HG03558 (cell line): ENCODE measurements around the gene XRCC4.
"Not testable (repeated sequence)": the region's sequence is repeated elsewhere in the genome, so short reads cannot be mapped to it uniquely, and the experiment has no call there.

ENCODE experiments used
- ATAC-seq: cut with Tn5 transposase; IDR thresholded peaks from one replicate; pipeline ENCODE4 v1.9.1; 2021; ENCODE audit warnings: moderate number of reproducible peaks; ENCODE audit not compliant: unreplicated experiment; ENCODE audit errors: extremely low read depth

The XRCC4 gene

DNA sequence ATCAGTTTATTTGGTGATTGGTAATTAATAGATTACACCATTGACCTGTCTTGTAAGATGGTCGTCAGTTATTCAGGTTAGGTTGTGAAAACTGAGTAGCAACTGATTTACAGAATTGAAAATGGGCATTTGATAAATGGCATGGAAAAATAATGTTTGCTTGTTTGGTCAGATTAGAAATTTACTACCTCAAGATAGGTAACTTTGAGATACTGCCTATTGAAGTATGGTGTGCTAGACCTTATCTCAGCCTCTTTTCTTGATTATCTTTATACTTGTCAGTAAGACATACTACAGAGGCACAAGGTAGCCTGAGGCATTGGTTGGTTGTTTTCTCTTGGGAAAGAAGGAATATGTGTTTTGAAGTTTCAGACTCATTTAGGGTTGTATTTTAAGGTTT lies 174.5 kb downstream of the XRCC4 start:
- no peak for ATAC-seq

DNA sequence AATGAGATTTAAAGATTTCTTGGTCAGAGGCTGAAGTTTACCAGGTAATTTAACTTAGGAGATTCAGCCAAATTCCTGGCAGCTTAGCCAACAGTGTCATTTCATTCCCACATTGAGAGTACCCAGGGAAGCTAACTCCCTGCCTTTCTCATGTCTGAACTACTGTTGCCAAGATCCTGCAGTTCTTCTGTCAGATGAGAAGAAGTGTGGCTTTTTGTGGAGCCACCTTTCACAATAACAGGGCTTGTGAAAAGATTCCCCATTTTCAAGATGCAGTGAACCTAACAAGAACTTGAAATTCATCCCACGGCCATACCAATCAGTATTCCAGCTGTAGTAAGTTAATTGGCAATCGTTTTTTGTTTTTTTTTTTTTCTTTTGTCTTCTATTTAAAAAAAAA lies 176.4 kb downstream of the XRCC4 start:
- ATAC-seq: no peak

DNA sequence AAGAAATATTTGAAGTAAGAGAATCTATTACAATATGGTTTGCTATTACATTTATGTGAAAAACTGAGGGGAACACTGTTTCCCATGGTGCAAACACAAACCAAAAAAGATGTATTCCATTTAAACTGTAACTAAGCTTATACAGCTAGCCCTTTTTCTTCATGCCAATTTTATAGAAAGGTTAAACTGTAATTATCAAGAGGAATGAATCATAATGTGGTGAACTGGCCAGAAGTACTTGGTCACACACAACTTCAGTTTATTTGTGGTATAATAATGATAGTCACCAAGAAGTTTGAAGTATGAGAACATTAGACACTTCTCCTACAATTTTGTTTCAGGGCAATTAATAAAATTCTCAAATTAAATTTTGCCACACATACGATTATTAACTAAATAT lies 177.9 kb downstream of the XRCC4 start:
- no peak for ATAC-seq

GRCh38 chr5:83256091-83256780 lies 178.9 kb downstream of the XRCC4 start:
- no peak for ATAC-seq

DNA sequence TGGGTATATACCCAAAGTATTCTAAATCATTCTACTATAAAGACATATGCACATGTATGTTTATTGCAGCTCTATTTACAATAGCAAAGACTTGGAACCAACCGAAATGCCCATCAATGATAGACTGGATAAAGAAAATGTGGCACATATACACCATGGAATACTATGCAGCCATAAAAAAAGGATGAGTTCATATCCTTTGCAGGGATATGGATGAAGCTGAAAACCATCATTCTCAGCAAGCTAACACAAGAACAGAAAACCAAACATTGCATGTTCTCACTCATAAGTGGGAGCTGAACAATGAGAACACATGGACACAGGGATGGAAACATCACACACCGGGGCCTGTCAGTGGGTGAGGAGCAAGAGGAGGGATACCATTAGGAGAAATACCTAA lies 180.3 kb downstream of the XRCC4 start:
- ATAC-seq: not testable (repeated sequence)

DNA sequence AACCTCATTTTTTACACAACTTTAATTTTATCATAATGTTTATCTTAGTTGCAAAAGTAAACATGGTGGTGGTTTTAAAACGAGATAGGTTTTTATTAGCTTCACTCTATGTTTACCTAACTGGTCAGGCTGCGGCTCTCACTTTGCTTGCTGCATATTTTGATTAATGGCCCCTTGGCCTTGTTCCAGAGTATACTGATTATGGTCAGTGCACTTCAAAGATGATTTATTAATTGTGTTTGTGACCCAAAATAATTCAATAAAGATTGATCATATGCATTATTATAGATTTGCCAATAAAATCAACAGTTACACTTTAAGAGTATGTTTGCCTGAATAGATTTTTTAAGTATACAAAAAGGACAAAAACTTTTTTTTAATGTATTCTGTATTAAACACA lies 188.0 kb downstream of the XRCC4 start:
- ATAC-seq: no peak

GRCh38 chr5:83270311-83270710 lies 193.0 kb downstream of the XRCC4 start:
- no peak for ATAC-seq

DNA sequence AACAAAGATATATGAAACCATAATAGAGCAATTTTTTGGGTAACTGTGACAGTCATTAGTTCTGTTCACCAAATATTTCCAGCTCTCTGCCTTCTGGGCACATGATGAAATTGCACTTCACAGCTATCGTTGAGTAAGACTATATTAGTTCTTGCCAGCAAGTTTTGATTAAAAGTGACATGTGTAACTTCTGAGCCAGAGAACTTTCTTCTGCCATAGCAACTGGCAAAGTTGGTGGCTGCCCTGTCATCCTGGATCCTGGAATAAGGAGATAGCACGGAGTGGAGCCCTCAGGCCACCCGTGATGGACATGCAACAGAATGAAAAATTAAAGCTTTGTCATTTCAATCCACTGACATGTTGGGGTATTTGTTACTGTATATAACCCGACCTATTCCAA lies 199.8 kb downstream of the XRCC4 start:
- ATAC-seq: no peak

- peak; percentile 60 for ATAC-seq
These were observed 200.6 kb downstream of the XRCC4 start for GRCh38 chr5:83277953-83278352.

DNA sequence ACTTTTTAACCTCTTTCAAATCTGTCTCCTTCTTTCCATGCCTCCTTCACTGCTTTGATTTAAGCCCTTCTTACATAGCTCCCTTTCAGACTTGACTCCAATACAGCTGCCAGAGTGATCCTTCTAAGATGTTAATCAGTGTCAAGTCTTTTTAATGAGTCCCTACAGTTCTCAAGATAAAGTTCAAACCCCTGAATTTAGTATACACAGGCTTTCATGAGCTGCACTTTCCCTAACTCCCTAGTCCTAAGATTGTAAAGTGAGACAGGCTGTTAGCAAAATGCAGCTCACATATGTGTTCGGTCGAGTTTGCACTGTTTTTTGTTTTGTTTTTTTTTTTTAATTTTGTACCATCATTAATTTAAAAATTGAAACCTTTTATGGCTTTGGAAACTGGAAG lies 203.8 kb downstream of the XRCC4 start:
- ATAC-seq: no peak

GRCh38 chr5:83281658-83282057 lies 204.3 kb downstream of the XRCC4 start:
- ATAC-seq: no peak

- no peak for ATAC-seq
These were observed 206.4 kb downstream of the XRCC4 start for GRCh38 chr5:83283761-83284160.

DNA sequence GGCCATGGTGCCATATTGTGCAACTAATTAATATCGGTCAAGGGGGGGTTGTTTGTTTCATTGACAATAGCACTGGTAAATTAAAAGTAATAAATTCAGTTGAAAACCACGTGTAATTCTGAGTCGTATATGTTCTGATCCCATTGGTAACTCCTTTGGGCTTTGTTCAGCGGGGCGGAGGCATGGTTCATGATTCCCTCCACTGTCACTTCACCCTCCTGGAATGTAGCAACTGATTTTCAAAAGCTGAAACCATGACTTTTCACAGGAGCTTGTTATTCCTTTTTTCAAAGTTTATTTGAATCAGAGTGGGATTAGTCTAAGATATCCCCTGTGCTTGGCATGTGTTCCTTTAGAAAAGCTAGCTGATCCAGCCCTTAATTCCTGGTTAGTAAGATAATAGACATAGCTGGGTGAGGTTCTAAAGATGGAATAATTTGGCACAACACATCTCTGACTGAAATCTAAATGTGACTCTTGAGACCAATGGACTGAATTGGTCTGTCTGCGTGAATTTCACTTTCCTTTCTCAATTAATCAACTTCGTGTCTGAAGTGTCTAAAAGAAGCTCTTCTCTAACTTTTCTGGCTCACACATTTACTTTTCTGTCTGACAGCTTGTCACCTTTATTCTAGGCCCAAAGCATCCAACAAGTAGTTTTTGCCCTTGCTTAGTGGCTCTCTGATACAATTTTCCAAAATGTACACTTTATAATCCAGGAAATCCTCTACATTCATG lies 208.5 kb downstream of the XRCC4 start:
- no peak for ATAC-seq

GRCh38 chr5:83294246-83294645 lies 216.9 kb downstream of the XRCC4 start:
- ATAC-seq: no peak

DNA sequence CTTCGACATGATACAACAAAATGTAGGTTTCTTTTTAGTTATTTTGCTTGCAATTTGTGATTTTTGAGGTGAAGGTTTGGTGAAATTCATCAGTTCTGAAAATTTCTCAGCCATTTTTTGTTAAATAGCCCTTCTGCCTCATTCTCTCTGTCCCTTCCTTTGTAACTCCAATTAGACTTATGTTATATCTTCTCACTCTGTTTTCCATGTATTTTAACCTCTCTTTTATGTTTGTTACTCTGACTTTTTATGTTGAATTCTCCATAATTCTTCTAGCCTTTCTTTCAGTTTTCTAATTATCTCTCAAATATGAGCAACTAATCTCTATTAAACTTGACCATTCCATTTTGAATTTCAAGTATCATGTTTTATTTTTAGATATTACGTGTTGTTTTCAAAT lies 222.0 kb downstream of the XRCC4 start:
- no peak for ATAC-seq

- peak; percentile 94 for ATAC-seq
These were observed 229.4 kb downstream of the XRCC4 start for GRCh38 chr5:83306572-83307241.

DNA sequence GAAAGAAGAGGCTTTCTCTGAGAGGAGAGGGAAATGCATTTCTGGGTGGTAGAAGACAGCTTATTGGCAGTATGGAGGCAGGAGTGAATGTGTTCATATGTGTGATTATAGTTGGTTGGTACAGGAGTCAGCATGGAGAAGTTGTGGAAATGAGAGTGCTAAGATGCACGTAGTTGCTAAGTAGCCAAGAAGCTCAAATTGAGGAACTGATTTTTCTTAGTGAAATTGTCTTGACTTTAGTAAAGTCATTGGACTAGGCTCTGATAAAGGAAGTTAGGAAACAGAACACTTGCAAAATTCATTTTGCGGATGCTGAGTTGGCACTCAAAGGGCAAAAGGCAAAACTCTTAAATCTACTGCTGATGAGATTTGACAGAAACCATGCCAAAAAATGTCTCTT lies 235.3 kb downstream of the XRCC4 start:
- ATAC-seq: no peak

GRCh38 chr5:83313436-83313835 lies 236.1 kb downstream of the XRCC4 start:
- ATAC-seq: no peak

- ATAC-seq: no peak
These were observed 244.2 kb downstream of the XRCC4 start for GRCh38 chr5:83321483-83322055.

GRCh38 chr5:83322273-83322924 lies 245.1 kb downstream of the XRCC4 start:
- ATAC-seq: no peak
